ENCODE measurements around the gene ERC2.

ERC2 gene

DNA sequence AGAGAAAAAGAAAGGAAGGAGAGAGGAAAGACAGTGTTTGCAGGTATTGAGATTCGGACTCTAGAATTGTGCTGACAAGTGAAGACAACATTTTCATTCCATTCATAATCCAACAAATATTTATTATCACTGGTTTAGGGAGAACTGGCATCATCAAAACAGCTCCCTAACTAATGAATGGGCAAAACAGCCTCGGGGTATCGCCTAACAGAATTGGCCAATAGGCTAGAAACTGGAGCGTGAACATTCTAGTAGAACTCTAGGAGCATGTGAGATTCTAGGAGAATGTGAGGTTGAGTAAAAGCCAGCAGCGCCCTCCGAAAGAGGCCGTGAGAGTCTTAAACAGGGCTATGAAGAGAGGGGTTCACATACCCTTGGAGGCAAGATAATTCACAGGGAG is 759.3 kb downstream of the ERC2 start:
- Histone ChIP-seq H2AFZ (ENCODE audit: low read depth, low read length, severe bottlenecking) (no peak overlapping the region), H3K36me3 (ENCODE audit: low read length) (no peaks in the 10 kb centered on the region), H3K4me3 (ENCODE audit: insufficient read depth, low read length, poor library complexity, severe bottlenecking) (no peak overlapping the region)

DNA sequence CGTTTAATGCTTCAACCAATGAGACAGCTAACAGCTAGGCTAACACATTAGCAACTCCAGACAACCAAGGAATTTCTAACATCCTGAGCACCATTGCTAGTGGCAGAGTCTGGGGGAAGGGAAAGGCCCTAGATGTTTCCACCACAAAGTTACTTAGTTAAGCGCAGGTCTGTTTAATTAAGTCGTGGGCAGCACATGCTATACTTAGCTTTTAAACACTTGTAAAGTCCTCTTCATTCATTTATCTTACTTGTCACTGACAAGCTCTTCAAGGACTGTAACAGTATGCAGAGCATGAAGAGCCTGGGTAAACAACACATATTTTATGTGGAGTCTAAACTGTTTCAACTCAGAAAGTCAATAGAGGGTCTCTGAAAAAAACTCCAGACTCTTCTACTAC is 760.0 kb downstream of the ERC2 start:
- Histone ChIP-seq H3F3A (ENCODE audit: insufficient read depth) (no peaks in the 10 kb centered on the region), H3K9ac (ENCODE audit: low read length) (no peak overlapping the region), H3K79me2 (ENCODE audit: insufficient read depth, low read length) (no peaks in the 10 kb centered on the region), H3K9me3 (ENCODE audit: insufficient read depth, low read length) (no peaks in the 10 kb centered on the region), H3K9me2 (replicated peaks; ENCODE audit: insufficient read depth, low read length) (no peaks in the 10 kb centered on the region), H4K20me1 (ENCODE audit: low read depth, low read length) (no peaks in the 10 kb centered on the region), H3K36me3 (ENCODE audit: low read length) (no peaks in the 10 kb centered on the region), H2AFZ (ENCODE audit: low read depth, low read length, severe bottlenecking) (no peak overlapping the region), H3K27ac (ENCODE audit: low read depth, low read length) (no peak overlapping the region), H3K4me3 (ENCODE audit: insufficient read depth, low read length, poor library complexity, severe bottlenecking) (no peak overlapping the region), H3K4me2 (ENCODE audit: low read depth, low read length, poor library complexity, severe bottlenecking) (no peak overlapping the region), H3K27me3 (ENCODE audit: low read length) (no peaks in the 10 kb centered on the region)
- TF ChIP-seq, protein P1, sequence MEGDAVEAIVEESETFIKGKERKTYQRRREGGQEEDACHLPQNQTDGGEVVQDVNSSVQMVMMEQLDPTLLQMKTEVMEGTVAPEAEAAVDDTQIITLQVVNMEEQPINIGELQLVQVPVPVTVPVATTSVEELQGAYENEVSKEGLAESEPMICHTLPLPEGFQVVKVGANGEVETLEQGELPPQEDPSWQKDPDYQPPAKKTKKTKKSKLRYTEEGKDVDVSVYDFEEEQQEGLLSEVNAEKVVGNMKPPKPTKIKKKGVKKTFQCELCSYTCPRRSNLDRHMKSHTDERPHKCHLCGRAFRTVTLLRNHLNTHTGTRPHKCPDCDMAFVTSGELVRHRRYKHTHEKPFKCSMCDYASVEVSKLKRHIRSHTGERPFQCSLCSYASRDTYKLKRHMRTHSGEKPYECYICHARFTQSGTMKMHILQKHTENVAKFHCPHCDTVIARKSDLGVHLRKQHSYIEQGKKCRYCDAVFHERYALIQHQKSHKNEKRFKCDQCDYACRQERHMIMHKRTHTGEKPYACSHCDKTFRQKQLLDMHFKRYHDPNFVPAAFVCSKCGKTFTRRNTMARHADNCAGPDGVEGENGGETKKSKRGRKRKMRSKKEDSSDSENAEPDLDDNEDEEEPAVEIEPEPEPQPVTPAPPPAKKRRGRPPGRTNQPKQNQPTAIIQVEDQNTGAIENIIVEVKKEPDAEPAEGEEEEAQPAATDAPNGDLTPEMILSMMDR (IDR thresholded peaks at IDR 0.05; ENCODE audit: insufficient read depth, low read length, poor library complexity, severe bottlenecking): no peak
- TF ChIP-seq EZH2phosphoT487 (conservative IDR thresholded peaks at IDR 0.05; ENCODE audit: low read length): no peak

More for the DNA sequence above, 759.3 kb downstream of the ERC2 start:
- H3K9me3 ChIP-seq (ENCODE audit: insufficient read depth, low read length): no peaks in the 10 kb centered on the region
- no peaks in the 10 kb centered on the region for H3K27me3 ChIP-seq (ENCODE audit: low read length)
- no peak overlapping the region for H3K4me2 ChIP-seq (ENCODE audit: low read depth, low read length, poor library complexity, severe bottlenecking)
- TF ChIP-seq EZH2phosphoT487 (conservative IDR thresholded peaks at IDR 0.05; ENCODE audit: low read length): no peak
- TF ChIP-seq, protein P1 (IDR thresholded peaks at IDR 0.05; ENCODE audit: insufficient read depth, low read length, poor library complexity, severe bottlenecking): no peak
- no peaks in the 10 kb centered on the region for H4K20me1 ChIP-seq (ENCODE audit: low read depth, low read length)
- no peak overlapping the region for H3K9ac ChIP-seq (ENCODE audit: low read length)
- H3K27ac ChIP-seq (ENCODE audit: low read depth, low read length): no peak overlapping the region
- H3F3A ChIP-seq (ENCODE audit: insufficient read depth): no peaks in the 10 kb centered on the region
- H3K79me2 ChIP-seq (ENCODE audit: insufficient read depth, low read length): no peaks in the 10 kb centered on the region
- no peaks in the 10 kb centered on the region for H3K9me2 ChIP-seq (replicated peaks; ENCODE audit: insufficient read depth, low read length)

DNA sequence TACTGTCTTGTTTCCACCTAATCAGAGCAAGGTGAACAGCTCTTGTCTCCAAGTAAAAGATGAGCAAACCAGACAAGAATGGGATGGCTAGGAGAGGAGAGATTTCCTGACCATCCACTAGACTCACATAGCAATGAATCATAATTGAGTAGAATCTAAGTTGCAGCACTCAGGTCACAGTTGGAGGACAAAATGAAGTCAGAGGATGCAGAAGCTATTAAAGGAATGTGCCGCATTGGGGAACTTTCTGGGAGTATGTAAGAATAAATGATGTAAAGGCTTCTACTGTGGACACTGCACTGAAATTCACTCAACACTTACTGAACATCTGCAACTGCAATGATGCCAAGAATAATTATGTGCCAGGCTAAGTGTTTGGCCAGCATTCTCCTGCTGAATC is 763.7 kb downstream of the ERC2 start:
- TF ChIP-seq, protein P1 (IDR thresholded peaks at IDR 0.05; ENCODE audit: insufficient read depth, low read length, poor library complexity, severe bottlenecking): no peak
- no peak for TF ChIP-seq EZH2phosphoT487 (conservative IDR thresholded peaks at IDR 0.05; ENCODE audit: low read length)
- no peaks in the 10 kb centered on the region for H3K9me3 ChIP-seq (ENCODE audit: insufficient read depth, low read length)
- H2AFZ ChIP-seq (ENCODE audit: low read depth, low read length, severe bottlenecking): no peak overlapping the region
- H3K36me3 ChIP-seq (ENCODE audit: low read length): no peaks in the 10 kb centered on the region
- no peak overlapping the region for H3K9ac ChIP-seq (ENCODE audit: low read length)
- no peak overlapping the region for H3K4me3 ChIP-seq (ENCODE audit: insufficient read depth, low read length, poor library complexity, severe bottlenecking)
- H3K79me2 ChIP-seq (ENCODE audit: insufficient read depth, low read length): no peaks in the 10 kb centered on the region
- H3K9me2 ChIP-seq (replicated peaks; ENCODE audit: insufficient read depth, low read length): no peaks in the 10 kb centered on the region
- H3K27ac ChIP-seq (ENCODE audit: low read depth, low read length): no peak overlapping the region
- H3K4me2 ChIP-seq (ENCODE audit: low read depth, low read length, poor library complexity, severe bottlenecking): no peak overlapping the region
- no peaks in the 10 kb centered on the region for H3F3A ChIP-seq (ENCODE audit: insufficient read depth)
- no peaks in the 10 kb centered on the region for H3K27me3 ChIP-seq (ENCODE audit: low read length)
- H4K20me1 ChIP-seq (ENCODE audit: low read depth, low read length): no peaks in the 10 kb centered on the region

All from SU-DHL-6 (cell line).